Fibroblast of the aortic adventitia (primary cell): ENCODE measurements around the gene SCRN1. TPM values are rescaled to one million over a fixed set of nuclear protein-coding genes. Genes with fewer than 3 reads are reported as not detected.

Experiments used
- DNase-seq: peaks from one replicate; pipeline ENCODE4 v3.0.0-alpha.2; 2010; ENCODE audit warnings: low read depth
- H3K4me3 ChIP-seq: 2 replicates; pipeline ENCODE4 v1.5.1; 2011; ENCODE audit warnings: low read depth, mild to moderate bottlenecking, control low read depth, low read length, moderate library complexity
- total RNA-seq: library from RNA; depleted of rRNA; stranded (reverse); fragments of >200 nt; gene quantifications from 2 replicates; pipeline ENCODE4 v1.2.3, GENCODE V29; 2012; ENCODE audit warnings: low replicate concordance
- TF ChIP-seq, protein P1 (sequence below): IDR thresholded peaks from 2 replicates; pipeline ENCODE4 v1.5.1; 2011; ENCODE audit warnings: mild to moderate bottlenecking, low read length, control low read depth, inconsistent platforms; ENCODE audit not compliant: insufficient read depth

SCRN1 gene
- total RNA-seq, 1 donor, result 93.1 TPM

DNA sequence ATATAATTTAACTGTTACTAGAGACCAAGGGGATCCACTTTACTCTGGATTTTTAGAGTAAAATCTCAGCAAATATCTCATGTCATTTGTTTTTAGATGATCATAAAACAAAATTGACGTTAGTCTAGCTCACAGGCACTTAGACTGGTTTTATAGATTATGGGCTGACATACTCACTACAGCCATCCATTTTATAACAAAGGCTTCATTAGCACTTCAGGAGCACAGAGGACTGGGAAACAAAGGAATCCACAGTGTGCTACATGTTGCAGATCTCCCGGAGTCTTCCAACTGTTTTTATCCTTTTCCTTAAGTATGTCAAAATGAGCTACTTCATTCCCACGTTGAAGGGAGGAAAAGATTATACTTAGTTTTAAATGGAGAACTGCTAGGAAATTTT, 15.9 kb upstream of the SCRN1 start:
- no peak overlapping the region for H3K4me3 ChIP-seq
- TF ChIP-seq, protein P1, sequence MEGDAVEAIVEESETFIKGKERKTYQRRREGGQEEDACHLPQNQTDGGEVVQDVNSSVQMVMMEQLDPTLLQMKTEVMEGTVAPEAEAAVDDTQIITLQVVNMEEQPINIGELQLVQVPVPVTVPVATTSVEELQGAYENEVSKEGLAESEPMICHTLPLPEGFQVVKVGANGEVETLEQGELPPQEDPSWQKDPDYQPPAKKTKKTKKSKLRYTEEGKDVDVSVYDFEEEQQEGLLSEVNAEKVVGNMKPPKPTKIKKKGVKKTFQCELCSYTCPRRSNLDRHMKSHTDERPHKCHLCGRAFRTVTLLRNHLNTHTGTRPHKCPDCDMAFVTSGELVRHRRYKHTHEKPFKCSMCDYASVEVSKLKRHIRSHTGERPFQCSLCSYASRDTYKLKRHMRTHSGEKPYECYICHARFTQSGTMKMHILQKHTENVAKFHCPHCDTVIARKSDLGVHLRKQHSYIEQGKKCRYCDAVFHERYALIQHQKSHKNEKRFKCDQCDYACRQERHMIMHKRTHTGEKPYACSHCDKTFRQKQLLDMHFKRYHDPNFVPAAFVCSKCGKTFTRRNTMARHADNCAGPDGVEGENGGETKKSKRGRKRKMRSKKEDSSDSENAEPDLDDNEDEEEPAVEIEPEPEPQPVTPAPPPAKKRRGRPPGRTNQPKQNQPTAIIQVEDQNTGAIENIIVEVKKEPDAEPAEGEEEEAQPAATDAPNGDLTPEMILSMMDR, result no peak
- DNase-seq, result no peak

DNA sequence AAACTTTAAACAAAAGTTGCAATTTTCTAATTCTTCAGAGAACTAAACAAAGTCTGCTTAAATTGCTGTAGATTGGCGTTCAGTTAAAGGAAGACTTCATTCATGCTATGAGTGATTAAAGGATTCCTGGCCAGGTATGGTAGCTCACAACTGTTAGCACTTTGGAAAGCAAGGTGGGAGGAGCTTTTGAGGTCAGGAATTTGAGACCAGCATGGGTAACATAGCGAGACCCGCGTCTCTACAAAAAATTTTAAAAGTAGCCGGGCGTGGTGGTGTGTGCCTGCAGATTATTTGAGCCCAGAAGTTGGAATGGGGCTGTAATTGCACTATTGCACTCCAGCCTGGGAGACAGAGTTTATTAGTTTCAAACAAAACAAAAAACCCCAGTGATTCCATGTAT, 13.5 kb upstream of the SCRN1 start:
- TF ChIP-seq, protein P1, result no peak
- no peak for DNase-seq
- no peak overlapping the region for H3K4me3 ChIP-seq

DNA sequence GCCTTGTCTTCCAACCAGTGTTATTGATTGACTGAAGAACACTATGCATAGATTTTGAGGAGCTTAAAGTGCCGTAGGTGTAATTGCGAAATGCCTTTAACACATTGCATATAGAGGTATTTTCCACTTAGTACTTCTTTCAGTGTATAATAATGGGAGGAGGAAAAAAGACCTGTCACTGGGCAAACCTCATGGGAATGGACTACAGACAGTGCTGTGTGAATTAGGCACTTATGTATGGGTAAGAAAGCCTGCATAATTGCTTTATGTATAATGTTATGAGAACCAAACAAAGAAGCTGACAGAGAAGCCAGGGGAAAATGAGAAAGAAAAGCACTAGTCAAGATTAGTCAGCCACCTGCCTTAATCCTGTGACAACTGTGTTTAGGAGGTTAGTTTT, 12.4 kb upstream of the SCRN1 start:
- TF ChIP-seq, protein P1, result no peak
- no peak for DNase-seq
- H3K4me3 ChIP-seq, result no peak overlapping the region

DNA sequence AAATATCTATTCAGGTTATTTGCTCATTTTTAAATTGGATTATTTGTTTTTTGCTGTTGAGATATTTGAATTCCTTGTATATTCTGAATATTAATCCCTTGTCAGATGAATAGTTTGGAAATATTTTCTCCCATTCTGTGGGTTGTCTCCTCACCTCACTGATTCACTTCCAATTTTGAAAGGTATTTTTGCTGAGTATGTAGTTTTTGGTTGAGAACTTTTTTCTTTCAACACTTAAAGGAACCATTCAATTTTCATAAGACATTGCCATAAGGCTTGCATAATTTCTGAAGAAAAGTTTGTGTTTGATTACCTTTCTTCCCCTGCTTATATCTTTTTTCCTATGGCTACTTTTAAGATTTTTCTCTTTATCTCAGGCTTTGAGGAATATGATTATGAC, 8.9 kb upstream of the SCRN1 start:
- H3K4me3 ChIP-seq, result no peak overlapping the region
- DNase-seq, result no peak
- TF ChIP-seq, protein P1, result no peak

DNA sequence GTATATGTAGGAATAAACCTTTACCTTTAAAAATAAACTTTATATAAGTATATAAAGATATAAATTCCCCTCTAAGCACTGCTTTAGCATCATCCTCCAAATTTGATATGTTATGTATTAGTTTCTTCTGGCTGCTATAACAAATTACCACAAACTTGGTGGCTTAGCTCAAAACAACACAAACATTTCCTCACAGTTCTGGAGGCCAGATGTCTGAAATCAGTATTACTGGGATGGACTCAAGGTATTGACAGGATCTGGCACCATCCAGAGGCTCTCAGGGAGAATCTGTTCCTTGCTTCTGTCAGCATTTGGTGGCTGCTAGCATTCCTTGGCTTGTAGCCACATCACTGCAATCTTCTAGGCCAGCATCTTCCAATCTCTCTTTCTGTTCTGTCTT, 6.7 kb upstream of the SCRN1 start:
- DNase-seq, result no peak
- TF ChIP-seq, protein P1, result no peak
- no peak overlapping the region for H3K4me3 ChIP-seq

DNA sequence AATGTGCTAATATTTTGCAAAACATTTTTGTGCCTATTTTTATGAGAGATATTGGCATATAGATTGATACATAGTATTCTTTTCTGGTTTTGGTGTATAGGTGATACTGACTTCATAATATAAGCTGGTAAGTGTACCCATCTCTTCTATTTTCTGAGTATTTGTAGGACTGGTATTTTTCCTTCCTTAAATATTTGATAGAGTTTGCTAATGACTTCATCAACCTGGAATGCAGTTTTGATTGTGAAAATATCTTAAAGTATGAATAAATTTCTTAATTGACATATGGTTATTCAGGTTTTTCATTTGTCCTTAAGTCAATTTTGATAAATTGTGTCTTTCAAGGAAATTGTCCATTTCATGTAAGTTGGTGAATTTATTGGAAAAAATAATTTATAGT, 6.1 kb upstream of the SCRN1 start:
- TF ChIP-seq, protein P1, result no peak
- DNase-seq, result no peak
- H3K4me3 ChIP-seq, result no peak overlapping the region

DNA sequence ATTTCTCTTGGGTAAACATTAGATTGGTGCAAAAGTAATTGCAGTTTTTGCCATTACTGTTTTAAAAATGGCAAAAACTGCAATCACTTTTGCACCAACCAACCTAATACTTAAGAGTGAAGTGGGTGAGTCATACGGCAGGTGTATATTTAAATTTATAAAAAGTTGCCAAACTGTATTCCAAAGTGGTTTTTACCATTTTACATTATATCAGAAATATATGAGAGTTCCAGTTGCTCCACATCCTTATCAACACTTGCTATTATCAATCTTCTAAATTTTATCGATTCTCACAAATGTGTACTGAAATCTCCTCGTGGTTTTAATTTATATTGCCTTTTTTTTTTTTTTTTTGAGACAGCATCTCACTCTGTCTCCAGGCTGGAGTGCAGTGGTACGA, 3.5 kb upstream of the SCRN1 start:
- DNase-seq, result no peak
- TF ChIP-seq, protein P1, result no peak
- no peak overlapping the region for H3K4me3 ChIP-seq
